Right kidney (tissue), 1 donor: ENCODE data around the gene HSD17B14.
A peak's percentile ranks its signal among the peaks of the same experiment; 100 is the strongest.

Experiments used
- DNase-seq: peaks from one replicate; pipeline ENCODE4 v3.0.0-alpha.2; 2016

HSD17B14 gene

GRCh38 chr19:48830965-48831364, 5.3 kb downstream of the HSD17B14 start:
- DNase-seq = no peak

- no peak for DNase-seq
Observed at GRCh38 chr19:48830088-48830487, 6.2 kb downstream of the HSD17B14 start.

- DNase-seq = no peak
Observed at GRCh38 chr19:48826606-48827020, 9.7 kb downstream of the HSD17B14 start.

- no peak for DNase-seq
Observed at GRCh38 chr19:48822514-48822913, 13.8 kb downstream of the HSD17B14 start.

- no peak for DNase-seq
Observed at GRCh38 chr19:48821633-48822032, 14.7 kb downstream of the HSD17B14 start.

- DNase-seq = no peak
Observed at GRCh38 chr19:48819366-48819816, 16.9 kb downstream of the HSD17B14 start.

- DNase-seq = no peak
Observed at GRCh38 chr19:48818234-48818820, 18.0 kb downstream of the HSD17B14 start.

- DNase-seq = no peak
Observed at GRCh38 chr19:48817585-48818124, 18.6 kb downstream of the HSD17B14 start.

- no peak for DNase-seq
Observed at GRCh38 chr19:48815870-48816501, 20.3 kb downstream of the HSD17B14 start.

GRCh38 chr19:48814895-48815294, 21.4 kb downstream of the HSD17B14 start:
- no peak for DNase-seq

GRCh38 chr19:48813123-48813913, 23.0 kb downstream of the HSD17B14 start:
- no peak for DNase-seq

GRCh38 chr19:48812094-48812929, 24.0 kb downstream of the HSD17B14 start:
- DNase-seq = peak; percentile 80

GRCh38 chr19:48810151-48810550, 26.1 kb downstream of the HSD17B14 start:
- no peak for DNase-seq

GRCh38 chr19:48807590-48808308, 28.5 kb downstream of the HSD17B14 start:
- DNase-seq = no peak

- peak; percentile 58 for DNase-seq
Observed at GRCh38 chr19:48806818-48807589, 29.3 kb downstream of the HSD17B14 start.

GRCh38 chr19:48806518-48806817, 29.8 kb downstream of the HSD17B14 start:
- no peak for DNase-seq

- no peak for DNase-seq
Observed at GRCh38 chr19:48805452-48805851, 30.8 kb downstream of the HSD17B14 start.

- DNase-seq = no peak
Observed at GRCh38 chr19:48804496-48804895, 31.8 kb downstream of the HSD17B14 start.

- no peak for DNase-seq
Observed at GRCh38 chr19:48802623-48803022, 33.7 kb downstream of the HSD17B14 start.

GRCh38 chr19:48799358-48800300, 36.7 kb downstream of the HSD17B14 start:
- DNase-seq = no peak
